T-cell (primary cell): ENCODE data around the gene PLXNA2. TPM values are rescaled to one million over a fixed set of nuclear protein-coding genes. Genes with fewer than 3 reads are reported as not detected.

Experiments used
- ATAC-seq, 4 experiments: fragments of 200-7000 bp in 3 of 4; fragments of 150-1000 bp in 1 of 4; cut with Tn5 transposase; replicated peaks in 1 of 4; 1 replicate in 3 of 4; 2 replicates in 1 of 4; pipeline ENCODE4 v1.10.0; 2021; ENCODE audit warnings: moderate library complexity in 3 of 4, mild to moderate bottlenecking in 2 of 4, moderate number of reproducible peaks in 1 of 4
- CTCF ChIA-PET, 2 donors: fragments of 300-600 bp; sonication (Branson Sonifier 250); formaldehyde crosslinking; loops; one replicate each; lab custom pipeline; 2022; ENCODE audit warnings: antibody characterized with exemption in 2 of 2; lab: Charles Lee
- POLR2A ChIA-PET, 2 donors: fragments of 300-600 bp; sonication (Branson Sonifier 250); formaldehyde crosslinking; loops; one replicate each; lab custom pipeline; 2022; ENCODE audit warnings: antibody characterized with exemption in 2 of 2; lab: Charles Lee
- DNase-seq, 35 experiments: peaks; one replicate each; pipeline versions ENCODE4 v3.0.0 to v3.0.0-alpha.2; 2013 to 2023
- H3K27ac ChIP-seq: one replicate; pipeline ENCODE4 v1.5.1; 2013; ENCODE audit warnings: low read length
- H3K27me3 ChIP-seq, 2 experiments: replicated peaks in 1 of 2; 1 replicate in 1 of 2; 2 replicates in 1 of 2; pipeline versions ENCODE4 v1.6.1 to v1.7.0; 2013; ENCODE audit warnings: low read length in 1 of 2, mixed read lengths in 1 of 2; ENCODE audit not compliant: control insufficient read depth in 2 of 2, insufficient read depth in 2 of 2; ENCODE audit errors: extremely low read depth in 1 of 2
- H3K36me3 ChIP-seq, 2 donors: 1 replicate in 1 of 2; 2 replicates in 1 of 2; pipeline versions ENCODE4 v1.6.1 to v1.7.0; 2013; ENCODE audit warnings: low read length in 1 of 2; ENCODE audit not compliant: control insufficient read depth in 2 of 2, insufficient read depth in 1 of 2; ENCODE audit errors: extremely low read depth in 1 of 2
- H3K4me1 ChIP-seq, 2 experiments: 1 replicate in 1 of 2; 2 replicates in 1 of 2; pipeline versions ENCODE4 v1.6.1 to v1.7.0; 2013; ENCODE audit warnings: low read length in 2 of 2, mixed read lengths in 1 of 2; ENCODE audit not compliant: insufficient read depth in 2 of 2, control insufficient read depth in 1 of 2; ENCODE audit errors: extremely low read depth in 1 of 2
- H3K4me3 ChIP-seq, 2 donors: 1 replicate in 1 of 2; 2 replicates in 1 of 2; pipeline versions ENCODE4 v1.5.1 to v1.7.0; 2013; ENCODE audit warnings: mild to moderate bottlenecking in 2 of 2, low read length in 1 of 2, moderate library complexity in 1 of 2; ENCODE audit not compliant: control insufficient read depth in 1 of 2; ENCODE audit errors: extremely low read depth in 1 of 2
- H3K9me3 ChIP-seq: 2 replicates; pipeline ENCODE4 v1.7.0; 2013
- H3K27ac Mint-ChIP-seq, 2 donors: one replicate each; pipeline ENCODE4 v1.8.0; 2020 to 2021; ENCODE audit warnings: mild to moderate bottlenecking in 2 of 2, mixed read lengths in 2 of 2
- H3K27me3 Mint-ChIP-seq, 2 donors: one replicate each; pipeline ENCODE4 v1.8.0; 2021 to 2022; ENCODE audit warnings: mixed read lengths in 2 of 2
- H3K36me3 Mint-ChIP-seq: one replicate; pipeline ENCODE4 v1.8.0; 2021; ENCODE audit warnings: mixed read lengths
- H3K4me1 Mint-ChIP-seq, 3 donors: one replicate each; pipeline ENCODE4 v1.8.0; 2020 to 2022; ENCODE audit warnings: mixed read lengths in 3 of 3, mild to moderate bottlenecking in 1 of 3
- H3K4me3 Mint-ChIP-seq, 3 donors: one replicate each; pipeline ENCODE4 v1.8.0; 2020 to 2022; ENCODE audit warnings: mild to moderate bottlenecking in 3 of 3, mixed read lengths in 3 of 3, moderate library complexity in 3 of 3
- H3K9me3 Mint-ChIP-seq, 3 donors: one replicate each; pipeline ENCODE4 v1.8.0; 2020 to 2022; ENCODE audit warnings: mixed read lengths in 3 of 3
- WGBS: methylation state at CpG from one replicate; pipeline ENCODE4 v1.1.5; 2013; ENCODE audit warnings: missing lambda C conversion rate; ENCODE audit not compliant: insufficient coverage; 5-methylcytosine and 5-hydroxymethylcytosine counted together
- total RNA-seq, 35 experiments: library from RNA in 6 of 35; stranded (reverse) in 6 of 35; fragments of 120-200 nt in 1 of 35; gene quantifications; one replicate each; pipeline versions ENCODE4 v1.2.1 to v1.2.4 and lab custom pipeline; 2013 to 2026

Gene PLXNA2
- total RNA-seq, 5 donors from 2014 or later (not counting 1 experiment from before 2014, with no cell fraction given): 1.3 to 2.6 (median 2.2) TPM

DNA sequence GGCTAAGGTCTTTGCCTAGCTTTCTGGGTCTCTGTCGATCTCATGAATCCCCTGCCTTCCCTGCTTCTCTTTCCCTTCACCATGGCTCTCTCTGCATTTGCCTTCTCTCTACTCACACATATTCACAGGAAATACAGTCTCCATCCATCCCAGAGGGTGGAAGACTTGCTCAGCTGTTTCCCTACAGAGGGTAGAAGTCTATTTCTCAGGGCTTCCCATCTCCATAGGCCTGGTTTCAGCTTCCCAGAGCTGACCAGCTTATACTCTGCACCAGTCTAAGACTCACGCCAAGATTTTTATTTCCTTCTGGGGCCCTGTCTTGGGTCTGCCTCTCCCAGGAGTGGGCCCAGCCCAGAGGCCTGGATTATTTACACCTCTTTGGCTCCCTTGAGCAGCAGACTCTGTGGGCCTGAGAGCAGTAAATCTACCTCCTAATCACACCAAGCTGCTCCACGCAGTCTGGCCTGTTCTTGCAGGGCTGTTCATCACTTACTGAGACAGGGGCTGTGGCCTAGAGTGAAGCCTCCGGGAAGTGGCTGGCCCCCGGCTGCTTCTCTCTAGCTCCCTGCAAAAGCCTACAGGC, 102.5 kb downstream of the PLXNA2 start:
- H3K36me3 Mint-ChIP-seq: no peaks in the 10 kb centered on the region
- DNase-seq (no peak), ATAC-seq (no peak)
- ChIA-PET CTCF (no interaction called here), POLR2A (no interaction called here)
- WGBS: 82% methylated on average over 5 of the region's 5 CpGs
- H3K36me3 ChIP-seq: no peaks in the 10 kb centered on the region
- no peak overlapping the region for H3K4me3 ChIP-seq
- no peaks in the 10 kb centered on the region for H3K4me1 ChIP-seq
- H3K27ac ChIP-seq: no peak overlapping the region
- H3K9me3 Mint-ChIP-seq: no peaks in the 10 kb centered on the region
- H3K9me3 ChIP-seq: no peaks in the 10 kb centered on the region
- H3K27me3 Mint-ChIP-seq: no peaks in the 10 kb centered on the region
- no peak overlapping the region for H3K4me3 Mint-ChIP-seq
- no peaks in the 10 kb centered on the region for H3K27me3 ChIP-seq
- no peak overlapping the region for H3K27ac Mint-ChIP-seq
- H3K4me1 Mint-ChIP-seq: no peaks in the 10 kb centered on the region

DNA sequence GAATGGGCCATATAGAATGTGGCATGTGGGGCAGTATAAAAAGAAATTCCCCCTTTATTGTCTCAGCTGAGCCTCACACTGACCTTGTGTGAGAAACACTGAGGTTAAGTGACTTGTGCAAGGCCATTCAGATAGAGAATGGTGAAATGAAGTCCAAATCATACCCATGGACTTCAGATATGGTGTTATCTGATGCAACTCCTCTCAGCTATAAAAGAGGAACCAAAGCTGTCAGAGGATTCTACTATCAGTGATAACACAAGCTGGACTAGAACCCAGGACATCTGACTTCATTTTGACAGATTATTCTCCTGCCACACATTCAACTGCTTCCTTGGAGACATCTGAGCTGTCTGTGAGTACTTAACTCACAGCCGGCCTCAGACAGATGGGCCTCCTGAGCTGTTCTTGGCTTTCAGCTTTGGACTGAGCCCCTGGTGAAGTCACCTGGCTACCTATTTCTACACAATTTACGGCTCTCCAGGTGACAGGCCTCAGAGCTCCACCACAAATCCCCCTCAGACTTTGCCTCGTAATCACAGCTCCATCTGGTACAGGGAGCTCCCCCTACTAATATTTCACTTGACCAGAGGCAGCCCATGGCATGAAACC, 104.6 kb downstream of the PLXNA2 start:
- CTCF ChIA-PET: no interaction called here

DNA sequence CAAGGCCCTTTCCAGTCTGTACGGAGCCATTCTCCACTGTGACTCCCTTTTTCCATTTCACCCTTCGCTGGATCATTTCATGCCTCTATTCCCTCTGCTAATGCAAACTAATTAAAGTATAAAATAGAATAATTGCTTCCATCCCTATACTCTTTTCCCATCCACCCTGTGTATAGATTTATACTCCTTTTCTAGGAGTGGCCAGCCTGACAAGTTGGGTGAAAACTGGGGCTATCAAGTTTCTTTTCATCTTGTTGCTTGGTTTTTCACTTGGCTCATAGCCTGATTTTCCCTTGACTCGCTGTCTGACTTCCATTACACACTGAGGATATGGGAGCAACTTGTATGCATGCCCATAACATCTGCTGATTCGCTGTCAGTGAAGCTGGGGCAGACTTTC, 107.0 kb downstream of the PLXNA2 start:
- ChIA-PET CTCF (no interaction called here), POLR2A (no interaction called here)
- no peaks in the 10 kb centered on the region for H3K27me3 Mint-ChIP-seq
- H3K27ac Mint-ChIP-seq: no peak overlapping the region
- DNase-seq (no peak), ATAC-seq (no peak)
- Histone ChIP-seq H3K9me3 (no peaks in the 10 kb centered on the region), H3K4me1 (peaks cover 0 to under 1% of the 10 kb centered on the region in 2 experiments), H3K4me3 (no peak overlapping the region), H3K27me3 (peaks cover 0 to 7% of the 10 kb centered on the region in 2 experiments), H3K27ac (no peak overlapping the region), H3K36me3 (no peaks in the 10 kb centered on the region)
- 60% methylated on average over 1 of the region's 4 CpGs for WGBS
- H3K9me3 Mint-ChIP-seq: no peaks in the 10 kb centered on the region
- H3K4me3 Mint-ChIP-seq: no peak overlapping the region
- no peaks in the 10 kb centered on the region for H3K36me3 Mint-ChIP-seq
- peaks cover under 1 to 1% (median 1%) of the 10 kb centered on the region in 3 donors for H3K4me1 Mint-ChIP-seq

More for the DNA sequence above, 104.6 kb downstream of the PLXNA2 start:
- no peaks in the 10 kb centered on the region for H3K9me3 ChIP-seq
- Mint-ChIP-seq H3K4me3 (no peak overlapping the region), H3K9me3 (no peaks in the 10 kb centered on the region), H3K36me3 (no peaks in the 10 kb centered on the region), H3K27me3 (no peaks in the 10 kb centered on the region), H3K27ac (no peak overlapping the region), H3K4me1 (no peaks in the 10 kb centered on the region)
- no peak overlapping the region for H3K27ac ChIP-seq
- H3K36me3 ChIP-seq: no peaks in the 10 kb centered on the region
- POLR2A ChIA-PET: no interaction called here
- H3K27me3 ChIP-seq: peaks cover 0 to under 1% of the 10 kb centered on the region in 2 experiments
- no peak for ATAC-seq
- no peak overlapping the region for H3K4me3 ChIP-seq
- H3K4me1 ChIP-seq: no peaks in the 10 kb centered on the region
- no peak for DNase-seq
- 68% methylated on average over 2 of the region's 3 CpGs for WGBS

DNA sequence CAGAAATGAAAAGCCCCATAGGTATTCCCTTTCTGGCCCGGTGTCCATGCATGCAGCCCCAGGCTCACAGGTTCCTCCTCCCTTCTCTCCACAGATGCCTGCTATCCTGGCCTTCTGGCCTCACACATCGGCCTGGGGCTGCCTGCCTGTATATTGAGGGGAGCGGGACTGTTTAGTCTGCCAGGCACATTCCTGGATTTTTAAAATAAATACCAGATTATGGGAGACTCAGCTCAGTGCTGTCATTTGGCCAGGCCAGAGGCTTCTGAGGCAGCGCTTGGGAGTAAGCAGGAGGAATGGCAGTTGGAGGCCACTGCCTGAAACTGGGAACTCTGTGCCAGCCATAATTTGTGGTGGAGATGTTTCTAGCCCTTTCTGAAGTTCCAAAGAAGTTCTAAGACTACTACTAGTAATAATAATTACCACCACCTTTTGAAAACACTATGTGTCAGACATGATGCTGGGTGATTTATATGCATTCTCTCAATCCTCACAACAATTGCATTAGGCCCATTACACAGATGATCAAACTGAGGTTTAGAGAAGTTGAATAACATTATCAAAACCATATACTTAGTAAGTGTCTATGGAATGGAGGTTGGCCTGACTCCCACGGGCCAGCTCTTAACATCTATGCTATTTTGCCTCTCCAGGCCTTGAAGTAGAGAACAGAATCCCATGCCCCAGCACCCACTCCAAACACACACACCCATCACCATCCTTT, 107.6 kb downstream of the PLXNA2 start:
- Histone ChIP-seq H3K4me3 (no peak overlapping the region), H3K36me3 (no peaks in the 10 kb centered on the region), H3K27me3 (peaks cover 0 to 13% of the 10 kb centered on the region in 2 experiments), H3K9me3 (no peaks in the 10 kb centered on the region), H3K27ac (no peak overlapping the region), H3K4me1 (peaks cover 0 to 6% of the 10 kb centered on the region in 2 experiments)
- peaks cover 7% of the 10 kb centered on the region in 3 donors for H3K4me1 Mint-ChIP-seq
- DNase-seq (no peak), ATAC-seq (no peak)
- H3K4me3 Mint-ChIP-seq: no peak overlapping the region
- H3K27ac Mint-ChIP-seq: no peak overlapping the region
- POLR2A ChIA-PET: no interaction called here
- H3K9me3 Mint-ChIP-seq: no peaks in the 10 kb centered on the region
- CTCF ChIA-PET: no interaction called here
- no CpG with 5 or more reads among the region's 5 CpGs for WGBS
- H3K27me3 Mint-ChIP-seq: peaks cover 5 to 6% of the 10 kb centered on the region in 2 donors
- no peaks in the 10 kb centered on the region for H3K36me3 Mint-ChIP-seq

DNA sequence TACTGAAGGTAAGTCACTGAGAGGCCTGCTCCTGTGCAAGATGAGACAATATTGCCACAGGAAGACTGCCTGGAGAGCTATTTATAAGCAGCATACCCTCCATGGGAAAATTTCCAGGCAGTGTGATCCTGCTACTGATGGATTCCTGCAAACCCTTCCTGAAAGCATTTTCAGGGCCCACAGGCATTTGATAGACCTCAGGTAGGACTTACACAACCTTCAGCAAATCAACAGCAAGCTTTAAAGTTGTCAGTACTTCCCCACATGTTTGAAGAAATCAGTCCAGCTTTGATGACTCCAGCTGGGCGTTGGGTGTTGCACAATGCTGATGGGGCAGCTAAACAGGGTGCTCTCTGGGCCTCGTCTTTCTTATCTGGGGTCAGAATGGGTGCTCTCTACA, 108.8 kb downstream of the PLXNA2 start:
- 55% methylated on average over 2 of the region's 2 CpGs for WGBS
- H3K4me3 ChIP-seq: no peak overlapping the region
- no peak overlapping the region for H3K27ac Mint-ChIP-seq
- peaks cover 7% of the 10 kb centered on the region in 3 donors for H3K4me1 Mint-ChIP-seq
- H3K27me3 Mint-ChIP-seq: peaks cover 6 to 10% of the 10 kb centered on the region in 2 donors
- no peaks in the 10 kb centered on the region for H3K36me3 ChIP-seq
- peaks cover 0 to 6% of the 10 kb centered on the region in 2 experiments for H3K4me1 ChIP-seq
- DNase-seq (no peak), ATAC-seq (no peak)
- H3K27me3 ChIP-seq: peaks cover 0 to 22% of the 10 kb centered on the region in 2 experiments
- POLR2A ChIA-PET: no interaction called here
- CTCF ChIA-PET: no interaction called here
- no peak overlapping the region for H3K27ac ChIP-seq
- H3K9me3 ChIP-seq: no peaks in the 10 kb centered on the region
- H3K36me3 Mint-ChIP-seq: no peaks in the 10 kb centered on the region
- H3K4me3 Mint-ChIP-seq: no peak overlapping the region
- no peaks in the 10 kb centered on the region for H3K9me3 Mint-ChIP-seq

DNA sequence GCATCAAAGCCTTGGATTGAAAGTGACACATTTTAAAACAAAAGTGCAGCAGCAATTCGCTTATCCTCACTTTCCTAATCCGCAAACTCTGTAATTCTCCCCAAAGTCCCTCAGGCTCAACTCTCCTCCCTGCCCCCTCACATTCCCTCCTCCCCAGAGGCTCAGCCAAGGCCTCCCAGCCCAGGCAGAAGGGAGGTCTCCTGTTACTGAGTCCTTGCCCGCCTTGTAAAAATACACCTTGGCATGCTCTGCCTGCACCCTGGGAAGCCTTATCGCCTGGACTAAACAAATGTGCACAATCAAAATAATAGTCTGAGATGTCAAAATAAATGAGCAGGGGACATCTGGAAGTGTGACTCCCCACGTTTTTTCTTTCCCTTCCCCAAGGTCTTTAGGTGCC, 109.7 kb downstream of the PLXNA2 start:
- Mint-ChIP-seq H3K36me3 (no peaks in the 10 kb centered on the region), H3K9me3 (no peaks in the 10 kb centered on the region), H3K4me3 (no peak overlapping the region), H3K4me1 (peaks cover 7% of the 10 kb centered on the region in 3 donors), H3K27me3 (peaks cover 11 to 12% of the 10 kb centered on the region in 2 donors), H3K27ac (no peak overlapping the region)
- ChIA-PET CTCF (no interaction called here), POLR2A (no interaction called here)
- Histone ChIP-seq H3K9me3 (no peaks in the 10 kb centered on the region), H3K4me1 (peaks cover 0 to 6% of the 10 kb centered on the region in 2 experiments), H3K36me3 (no peaks in the 10 kb centered on the region), H3K4me3 (no peak overlapping the region), H3K27me3 (peaks cover 0 to 26% of the 10 kb centered on the region in 2 experiments), H3K27ac (no peak overlapping the region)
- DNase-seq (no peak), ATAC-seq (no peak)
- WGBS: 96% methylated on average over 4 of the region's 5 CpGs
